ENCODE measurements around the gene PDE8A.

PDE8A gene

DNA sequence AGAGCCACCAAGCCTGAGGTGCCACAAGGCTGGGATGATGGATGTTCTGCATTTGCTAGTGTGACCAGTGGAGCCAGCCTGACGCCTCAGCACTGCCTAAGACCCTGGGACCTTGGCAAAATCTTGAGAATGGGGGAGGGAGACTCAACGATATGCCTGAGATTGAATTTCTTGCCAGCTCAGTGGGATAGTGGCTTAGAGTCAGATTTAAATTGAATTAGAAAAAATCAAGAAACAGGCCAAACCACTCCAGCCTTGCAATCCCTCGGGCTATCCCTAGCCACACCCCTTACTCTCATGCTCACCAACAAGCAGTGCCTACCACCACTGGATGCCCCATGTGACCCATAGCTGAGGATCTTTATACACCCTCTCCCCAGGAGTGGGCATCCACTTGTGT lies 18.7 kb upstream of the PDE8A start:
- TF ChIP-seq CTCF (IDR thresholded peaks at IDR 0.05): no peak

DNA sequence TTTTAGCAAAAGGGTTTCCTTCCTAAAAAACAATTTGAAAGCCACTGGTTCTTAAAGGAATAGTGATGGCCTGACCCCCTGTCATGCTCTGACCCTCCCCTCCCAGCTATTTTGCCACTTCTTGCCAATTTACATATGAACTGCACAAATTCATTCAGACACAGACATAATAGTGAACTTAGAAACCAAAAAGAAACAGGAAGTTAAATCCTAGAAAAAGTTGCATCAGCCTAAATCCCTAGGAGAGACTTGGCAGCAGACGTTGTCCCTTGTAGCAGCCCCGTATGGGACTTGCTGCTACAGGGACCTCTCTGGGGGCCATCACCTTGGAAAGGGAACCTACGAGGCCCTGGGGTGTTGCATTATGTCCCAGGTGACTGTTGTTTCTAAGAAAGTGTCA lies 14.3 kb upstream of the PDE8A start:
- TF ChIP-seq CTCF (IDR thresholded peaks at IDR 0.05): no peak

DNA sequence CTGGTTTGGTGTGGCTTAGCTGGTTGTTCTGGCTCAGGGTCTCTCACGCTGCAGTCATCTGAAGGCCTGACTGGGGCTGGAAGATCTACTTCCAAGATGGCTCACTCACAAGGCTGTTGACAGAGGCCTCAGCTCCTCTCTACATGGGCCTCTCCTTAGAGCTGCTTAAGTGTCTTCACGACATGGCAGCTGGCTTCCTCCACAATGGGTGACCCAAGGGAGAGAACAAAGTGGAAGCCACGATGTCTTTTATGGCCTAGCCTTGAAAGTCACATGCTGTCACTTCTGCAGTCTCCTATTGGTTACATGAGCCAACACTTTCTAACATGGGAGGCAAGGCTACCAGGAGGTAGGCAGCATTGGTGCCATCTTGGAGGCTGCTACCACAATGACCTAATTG lies 13.4 kb upstream of the PDE8A start:
- TF ChIP-seq CTCF (IDR thresholded peaks at IDR 0.05): no peak

- no peak for TF ChIP-seq CTCF (IDR thresholded peaks at IDR 0.05)
Observed at GRCh38 chr15:84969257-84969656, 12.4 kb upstream of the PDE8A start.

DNA sequence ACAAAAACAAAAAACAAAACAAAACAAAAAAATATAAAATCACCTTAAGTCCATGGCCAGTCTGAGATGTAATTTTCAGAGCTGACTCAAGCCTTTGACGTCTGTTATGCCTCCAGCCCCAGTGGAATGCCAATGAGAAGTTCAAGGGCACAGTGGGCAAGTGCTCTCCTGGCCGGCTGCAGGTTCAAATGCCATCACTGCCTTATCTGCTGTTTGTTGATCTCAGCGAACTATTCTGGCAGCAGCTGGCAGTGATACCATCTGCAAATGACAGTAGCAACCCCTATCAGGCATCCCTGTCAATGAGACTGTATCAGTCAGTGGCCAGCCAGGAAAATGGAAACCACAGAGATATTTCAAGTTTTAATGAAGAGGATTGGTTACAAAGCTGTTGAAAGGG lies 10.8 kb upstream of the PDE8A start:
- TF ChIP-seq CTCF (IDR thresholded peaks at IDR 0.05): no peak

- TF ChIP-seq CTCF (IDR thresholded peaks at IDR 0.05): no peak
Observed at GRCh38 chr15:84973492-84974460, 7.9 kb upstream of the PDE8A start.

GRCh38 chr15:84975871-84976351 lies 5.7 kb upstream of the PDE8A start:
- TF ChIP-seq CTCF (IDR thresholded peaks at IDR 0.05): no peak
